ENCODE results near the gene CPTP.

DNA sequence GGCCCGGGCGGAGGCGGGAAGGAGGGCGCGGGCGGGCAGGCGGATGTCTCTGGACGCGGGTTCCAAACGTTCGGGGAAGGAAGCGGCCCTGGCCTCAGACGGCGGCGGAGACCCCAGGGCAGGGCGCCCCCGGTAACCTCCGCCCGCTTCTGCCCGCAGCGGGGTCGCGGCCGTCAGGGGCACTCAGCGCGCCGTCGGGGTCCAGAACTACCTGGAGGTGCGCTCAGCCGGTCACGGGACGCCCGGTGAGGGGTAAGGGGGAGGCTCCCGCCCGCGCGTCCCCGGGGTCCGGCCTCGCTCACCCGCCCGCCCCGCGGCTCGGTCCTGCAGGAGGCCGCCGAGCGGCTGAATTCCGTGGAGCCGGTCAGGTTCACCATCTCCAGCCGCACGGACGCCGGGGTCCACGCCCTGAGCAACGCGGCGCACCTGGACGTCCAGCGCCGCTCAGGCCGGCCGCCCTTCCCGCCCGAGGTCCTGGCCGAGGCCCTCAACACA lies 15.8 kb upstream of the CPTP start:
- TF ChIP-seq, protein P1, sequence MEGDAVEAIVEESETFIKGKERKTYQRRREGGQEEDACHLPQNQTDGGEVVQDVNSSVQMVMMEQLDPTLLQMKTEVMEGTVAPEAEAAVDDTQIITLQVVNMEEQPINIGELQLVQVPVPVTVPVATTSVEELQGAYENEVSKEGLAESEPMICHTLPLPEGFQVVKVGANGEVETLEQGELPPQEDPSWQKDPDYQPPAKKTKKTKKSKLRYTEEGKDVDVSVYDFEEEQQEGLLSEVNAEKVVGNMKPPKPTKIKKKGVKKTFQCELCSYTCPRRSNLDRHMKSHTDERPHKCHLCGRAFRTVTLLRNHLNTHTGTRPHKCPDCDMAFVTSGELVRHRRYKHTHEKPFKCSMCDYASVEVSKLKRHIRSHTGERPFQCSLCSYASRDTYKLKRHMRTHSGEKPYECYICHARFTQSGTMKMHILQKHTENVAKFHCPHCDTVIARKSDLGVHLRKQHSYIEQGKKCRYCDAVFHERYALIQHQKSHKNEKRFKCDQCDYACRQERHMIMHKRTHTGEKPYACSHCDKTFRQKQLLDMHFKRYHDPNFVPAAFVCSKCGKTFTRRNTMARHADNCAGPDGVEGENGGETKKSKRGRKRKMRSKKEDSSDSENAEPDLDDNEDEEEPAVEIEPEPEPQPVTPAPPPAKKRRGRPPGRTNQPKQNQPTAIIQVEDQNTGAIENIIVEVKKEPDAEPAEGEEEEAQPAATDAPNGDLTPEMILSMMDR (IDR thresholded peaks at IDR 0.05): no peak
- TF ChIP-seq EP300 (IDR thresholded peaks at IDR 0.05) (no peak), POLR2A (IDR thresholded peaks at IDR 0.05) (no peak)
